ENCODE measurements around the gene CAB39L.

The CAB39L gene

DNA sequence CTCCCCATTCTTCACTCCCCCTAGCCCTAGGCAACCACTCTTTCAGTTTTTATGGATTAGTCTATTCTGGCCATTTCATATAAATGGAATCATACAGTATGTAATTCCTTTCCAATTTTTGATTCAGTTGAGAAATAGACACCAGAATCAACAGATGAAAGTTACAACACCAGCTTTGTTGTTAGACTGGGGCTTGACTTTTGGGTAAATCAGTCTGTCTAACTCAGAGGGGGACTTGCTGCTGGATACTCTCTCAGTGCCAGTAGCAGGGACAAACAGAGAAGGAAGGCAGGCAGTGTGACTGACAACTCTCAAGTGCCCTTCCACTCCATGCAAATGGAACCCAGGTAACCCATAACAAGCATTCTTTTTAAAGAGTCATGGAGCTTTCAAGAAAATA lies 155.4 kb downstream of the CAB39L start:
- no peaks in the 10 kb centered on the region for H3K4me1 ChIP-seq (ENCODE audit: insufficient read depth, poor library complexity, severe bottlenecking)
- no peaks in the 10 kb centered on the region for H3K9me3 ChIP-seq (ENCODE audit: severe bottlenecking)
- no peaks in the 10 kb centered on the region for H3K36me3 ChIP-seq (ENCODE audit: low read depth)
- TF ChIP-seq, protein P1, sequence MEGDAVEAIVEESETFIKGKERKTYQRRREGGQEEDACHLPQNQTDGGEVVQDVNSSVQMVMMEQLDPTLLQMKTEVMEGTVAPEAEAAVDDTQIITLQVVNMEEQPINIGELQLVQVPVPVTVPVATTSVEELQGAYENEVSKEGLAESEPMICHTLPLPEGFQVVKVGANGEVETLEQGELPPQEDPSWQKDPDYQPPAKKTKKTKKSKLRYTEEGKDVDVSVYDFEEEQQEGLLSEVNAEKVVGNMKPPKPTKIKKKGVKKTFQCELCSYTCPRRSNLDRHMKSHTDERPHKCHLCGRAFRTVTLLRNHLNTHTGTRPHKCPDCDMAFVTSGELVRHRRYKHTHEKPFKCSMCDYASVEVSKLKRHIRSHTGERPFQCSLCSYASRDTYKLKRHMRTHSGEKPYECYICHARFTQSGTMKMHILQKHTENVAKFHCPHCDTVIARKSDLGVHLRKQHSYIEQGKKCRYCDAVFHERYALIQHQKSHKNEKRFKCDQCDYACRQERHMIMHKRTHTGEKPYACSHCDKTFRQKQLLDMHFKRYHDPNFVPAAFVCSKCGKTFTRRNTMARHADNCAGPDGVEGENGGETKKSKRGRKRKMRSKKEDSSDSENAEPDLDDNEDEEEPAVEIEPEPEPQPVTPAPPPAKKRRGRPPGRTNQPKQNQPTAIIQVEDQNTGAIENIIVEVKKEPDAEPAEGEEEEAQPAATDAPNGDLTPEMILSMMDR (IDR thresholded peaks at IDR 0.05; ENCODE audit: poor library complexity, severe bottlenecking) = no peak
- DNase-seq (ENCODE audit: low spot score) (no peak), ATAC-seq (ENCODE audit: low read depth) (no peak)
- no peaks in the 10 kb centered on the region for H3K27me3 ChIP-seq (ENCODE audit: insufficient read depth, poor library complexity, severe bottlenecking)
- H3K27ac ChIP-seq (ENCODE audit: poor library complexity, severe bottlenecking) = no peak overlapping the region
- no peak overlapping the region for H3K4me3 ChIP-seq (ENCODE audit: severe bottlenecking)

DNA sequence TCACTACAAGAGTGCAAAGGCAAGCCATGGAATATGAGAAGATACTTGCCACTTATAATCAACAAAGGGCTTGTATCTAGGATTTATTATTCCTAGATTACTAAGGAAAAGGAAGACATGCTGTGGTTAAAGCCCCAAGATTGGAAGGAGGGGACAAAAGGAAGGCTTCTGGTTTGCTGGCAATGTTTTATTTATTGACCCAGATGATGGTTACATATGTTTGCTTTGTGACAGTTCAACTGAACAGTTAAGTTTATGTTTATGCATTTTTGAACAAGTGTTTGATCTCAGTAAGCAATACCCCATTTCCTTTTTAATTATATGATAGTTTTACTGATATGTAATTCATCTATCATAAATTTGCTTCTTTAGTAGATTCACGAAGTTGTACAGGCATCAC lies 155.9 kb downstream of the CAB39L start:
- H3K36me3 ChIP-seq (ENCODE audit: low read depth) = no peaks in the 10 kb centered on the region
- no peaks in the 10 kb centered on the region for H3K9me3 ChIP-seq (ENCODE audit: severe bottlenecking)
- H3K27me3 ChIP-seq (ENCODE audit: insufficient read depth, poor library complexity, severe bottlenecking) = no peaks in the 10 kb centered on the region
- ATAC-seq (ENCODE audit: low read depth) (no peak), DNase-seq (ENCODE audit: low spot score) (no peak)
- H3K4me1 ChIP-seq (ENCODE audit: insufficient read depth, poor library complexity, severe bottlenecking) = no peaks in the 10 kb centered on the region
- H3K27ac ChIP-seq (ENCODE audit: poor library complexity, severe bottlenecking) = no peak overlapping the region
- H3K4me3 ChIP-seq (ENCODE audit: severe bottlenecking) = no peak overlapping the region
- TF ChIP-seq, protein P1 (IDR thresholded peaks at IDR 0.05; ENCODE audit: poor library complexity, severe bottlenecking) = no peak

DNA sequence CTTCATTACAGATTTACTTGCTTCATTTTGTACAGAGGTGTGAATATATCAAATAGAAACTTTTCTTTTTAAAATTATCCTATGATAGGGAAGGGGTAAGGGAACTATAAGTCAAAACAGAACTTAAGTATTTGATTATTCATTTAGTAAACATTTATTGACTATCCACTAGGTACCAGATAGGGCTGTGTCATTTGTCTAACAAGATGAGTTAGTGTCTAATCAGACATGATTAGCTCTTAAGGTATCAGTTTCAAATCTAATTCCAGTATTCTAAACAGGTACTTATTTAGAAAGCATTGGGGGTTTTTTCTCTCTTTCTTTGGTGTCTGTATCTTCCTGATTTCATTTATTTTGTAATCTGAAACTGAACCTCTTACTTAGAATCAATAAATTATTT lies 164.0 kb downstream of the CAB39L start:
- TF ChIP-seq, protein P1 (IDR thresholded peaks at IDR 0.05; ENCODE audit: poor library complexity, severe bottlenecking) = no peak
- ATAC-seq (ENCODE audit: low read depth) = no peak
- Histone ChIP-seq H3K4me3 (ENCODE audit: severe bottlenecking) (no peak overlapping the region), H3K36me3 (ENCODE audit: low read depth) (no peaks in the 10 kb centered on the region), H3K9me3 (ENCODE audit: severe bottlenecking) (no peaks in the 10 kb centered on the region), H3K27me3 (ENCODE audit: insufficient read depth, poor library complexity, severe bottlenecking) (no peaks in the 10 kb centered on the region), H3K4me1 (ENCODE audit: insufficient read depth, poor library complexity, severe bottlenecking) (no peaks in the 10 kb centered on the region), H3K27ac (ENCODE audit: poor library complexity, severe bottlenecking) (no peak overlapping the region)
- DNase-seq (ENCODE audit: low spot score) = no peak

DNA sequence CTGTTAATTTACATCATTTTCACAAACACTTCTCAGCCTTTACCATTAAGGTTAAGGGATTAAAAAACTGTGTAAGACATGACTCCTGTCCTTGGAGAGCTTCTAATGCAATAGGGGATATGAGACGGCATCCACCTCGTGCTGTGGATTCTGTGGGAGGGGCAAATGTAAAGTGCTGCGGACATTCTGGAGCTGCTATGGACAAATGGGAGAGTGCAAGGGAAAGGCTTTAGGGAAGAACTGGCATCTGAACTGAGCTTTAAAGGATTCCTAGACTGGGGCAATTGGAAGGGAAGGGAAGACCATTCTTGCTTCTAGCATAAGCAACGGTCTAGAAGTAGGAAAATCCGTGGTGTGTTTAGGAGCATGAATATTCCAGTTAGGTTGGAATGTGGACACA lies 164.8 kb downstream of the CAB39L start:
- no peaks in the 10 kb centered on the region for H3K9me3 ChIP-seq (ENCODE audit: severe bottlenecking)
- no peaks in the 10 kb centered on the region for H3K4me1 ChIP-seq (ENCODE audit: insufficient read depth, poor library complexity, severe bottlenecking)
- no peaks in the 10 kb centered on the region for H3K36me3 ChIP-seq (ENCODE audit: low read depth)
- TF ChIP-seq, protein P1 (IDR thresholded peaks at IDR 0.05; ENCODE audit: poor library complexity, severe bottlenecking) = no peak
- ATAC-seq (ENCODE audit: low read depth) (no peak), DNase-seq (ENCODE audit: low spot score) (no peak)
- no peak overlapping the region for H3K4me3 ChIP-seq (ENCODE audit: severe bottlenecking)
- no peak overlapping the region for H3K27ac ChIP-seq (ENCODE audit: poor library complexity, severe bottlenecking)
- no peaks in the 10 kb centered on the region for H3K27me3 ChIP-seq (ENCODE audit: insufficient read depth, poor library complexity, severe bottlenecking)

DNA sequence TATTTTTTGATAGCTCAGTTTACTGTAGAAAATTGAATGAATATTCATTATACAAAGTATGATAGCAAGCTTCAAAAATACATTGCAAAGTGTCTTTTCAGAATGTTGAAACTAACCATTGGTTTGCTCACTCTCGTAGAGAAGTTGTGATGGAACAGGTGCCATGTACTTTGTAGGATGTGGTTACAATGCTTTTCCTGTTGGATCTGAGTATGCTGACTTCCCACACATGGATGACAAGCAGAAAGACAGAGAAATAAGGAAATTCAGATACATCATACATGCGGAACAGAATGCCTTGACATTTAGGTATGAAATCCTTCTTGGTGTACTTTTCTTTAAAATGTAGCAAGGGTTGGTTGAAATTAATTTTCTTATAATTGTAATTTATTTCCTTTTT lies 165.7 kb downstream of the CAB39L start:
- DNase-seq (ENCODE audit: low spot score) (no peak), ATAC-seq (ENCODE audit: low read depth) (no peak)
- TF ChIP-seq, protein P1 (IDR thresholded peaks at IDR 0.05; ENCODE audit: poor library complexity, severe bottlenecking) = no peak
- Histone ChIP-seq H3K27ac (ENCODE audit: poor library complexity, severe bottlenecking) (no peak overlapping the region), H3K9me3 (ENCODE audit: severe bottlenecking) (no peaks in the 10 kb centered on the region), H3K4me1 (ENCODE audit: insufficient read depth, poor library complexity, severe bottlenecking) (no peaks in the 10 kb centered on the region), H3K4me3 (ENCODE audit: severe bottlenecking) (no peak overlapping the region), H3K27me3 (ENCODE audit: insufficient read depth, poor library complexity, severe bottlenecking) (no peaks in the 10 kb centered on the region), H3K36me3 (ENCODE audit: low read depth) (no peaks in the 10 kb centered on the region)

Measured in RWPE2 (cell line).